Skin of body (tissue), 3 donors: ENCODE data around the gene FOCAD. TPM values are rescaled to one million over a fixed set of nuclear protein-coding genes. Genes with fewer than 3 reads are reported as not detected.

Experiments used
- DNase-seq: peaks from one replicate; lab custom pipeline; 2025; lab: John Stamatoyannopoulos, UW
- small RNA-seq: library from RNA; depleted of rRNA; stranded (forward); fragments of <200 nt; gene quantifications from one replicate; pipeline ENCODE3, GENCODE V24; 2014; ENCODE audit warnings: low replicate concordance
- total RNA-seq: library from RNA; depleted of rRNA; stranded (reverse); fragments of >200 nt; gene quantifications from one replicate; pipeline ENCODE4 v1.2.3, GENCODE V29; 2014

The FOCAD gene
- total RNA-seq, 1 donor from 2014 or later: 48.3 TPM

DNA sequence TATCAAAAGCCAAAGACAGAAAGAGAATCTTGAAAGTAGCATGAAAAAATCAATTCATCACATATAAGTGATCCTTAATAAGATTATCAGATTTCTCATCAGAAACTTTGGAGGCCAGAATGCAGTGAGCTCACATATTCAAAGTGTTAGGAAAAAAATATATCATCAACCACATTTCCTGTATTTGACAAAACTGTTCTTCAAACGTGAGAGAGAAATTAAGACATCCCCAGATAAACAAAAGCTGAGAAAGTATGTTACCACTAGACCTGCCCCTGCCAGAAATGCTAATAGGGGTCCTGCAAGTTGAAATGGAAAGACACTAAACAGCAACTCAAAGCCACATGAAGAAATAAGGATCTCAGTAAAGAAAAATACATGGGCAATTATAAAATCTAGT lies 317.5 kb downstream of the FOCAD start:
- DNase-seq: no peak

GRCh38 chr9:21002040-21002439 lies 318.0 kb downstream of the FOCAD start:
- DNase-seq: no peak

- no peak for DNase-seq
Measured at GRCh38 chr9:21015129-21015815, 331.2 kb downstream of the FOCAD start.

DNA sequence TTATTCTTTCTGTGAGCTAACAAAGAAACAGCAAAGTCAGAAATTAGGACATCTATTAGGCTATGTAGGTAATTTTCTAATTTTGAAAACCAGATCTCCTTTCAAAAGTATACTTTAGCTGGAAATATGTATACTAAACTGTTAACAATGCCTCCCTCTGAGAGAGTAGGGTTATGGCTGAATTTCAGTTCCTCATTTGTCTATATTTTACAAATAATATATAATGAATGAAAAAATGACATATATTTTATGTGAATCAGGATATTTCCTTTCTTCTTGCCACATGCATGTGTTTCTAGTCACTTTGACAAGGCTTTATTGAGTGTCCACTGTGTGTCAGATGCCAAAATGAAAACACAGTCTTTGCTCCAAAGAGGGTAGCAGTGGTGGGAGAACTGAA lies 331.9 kb downstream of the FOCAD start:
- no peak for DNase-seq

DNA sequence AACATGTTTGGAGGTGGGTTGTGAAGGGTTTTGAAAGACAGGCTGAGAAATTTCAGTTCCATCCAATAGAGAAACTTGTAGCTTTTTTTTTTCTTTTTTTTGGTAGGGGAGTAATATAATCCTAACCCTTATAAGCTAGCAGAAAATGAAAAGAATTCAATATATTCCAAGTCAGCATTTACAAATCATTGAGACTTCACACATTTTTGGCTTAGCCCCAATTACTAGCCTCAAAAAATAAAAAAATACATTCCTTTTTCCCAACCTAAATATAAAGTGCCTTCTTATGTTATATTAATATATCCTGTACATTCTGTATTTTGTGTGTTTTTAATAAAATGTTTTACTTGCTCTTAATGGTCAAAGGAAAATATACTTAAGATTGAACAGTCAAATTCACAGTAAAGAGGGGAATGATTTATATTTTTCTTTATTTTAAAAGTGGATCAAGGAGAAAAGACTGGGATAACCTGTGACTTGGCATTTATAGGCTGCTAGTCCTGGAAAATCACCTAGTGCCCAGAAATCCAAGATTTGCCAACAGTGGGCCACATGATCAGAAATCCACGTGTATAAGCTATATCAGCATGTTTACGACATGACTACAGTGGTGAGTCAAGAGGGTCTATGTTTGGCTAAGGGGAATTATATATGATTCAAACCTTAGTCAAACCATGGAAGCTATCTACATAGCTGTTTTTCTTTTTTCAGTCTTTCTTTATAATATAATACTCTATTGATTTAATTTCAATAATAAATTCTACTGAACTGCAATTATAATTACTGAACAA lies 332.8 kb downstream of the FOCAD start:
- DNase-seq: no peak

- no peak for DNase-seq
Measured at GRCh38 chr9:21018177-21018576, 334.1 kb downstream of the FOCAD start.

- DNase-seq: no peak
Measured at GRCh38 chr9:21023861-21024260, 339.8 kb downstream of the FOCAD start.

DNA sequence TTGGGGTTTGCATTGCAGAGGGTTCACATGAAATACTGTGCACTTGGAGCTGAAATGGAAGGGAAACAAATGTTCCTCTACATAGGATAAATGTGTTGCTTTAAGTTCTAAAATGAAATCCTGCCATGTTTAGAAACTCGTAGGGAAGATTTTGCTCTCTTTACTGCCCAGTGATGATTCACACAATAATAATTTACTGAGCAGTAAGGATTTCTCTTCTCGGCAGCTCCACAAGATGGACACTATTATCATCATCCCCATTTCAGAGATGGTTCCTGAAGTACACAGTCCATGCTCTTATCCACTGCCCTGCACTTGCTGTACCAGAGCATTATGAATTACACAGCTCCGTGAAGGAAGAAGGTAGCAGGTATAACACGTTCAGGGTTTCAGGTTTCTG lies 343.2 kb downstream of the FOCAD start:
- no peak for DNase-seq

DNA sequence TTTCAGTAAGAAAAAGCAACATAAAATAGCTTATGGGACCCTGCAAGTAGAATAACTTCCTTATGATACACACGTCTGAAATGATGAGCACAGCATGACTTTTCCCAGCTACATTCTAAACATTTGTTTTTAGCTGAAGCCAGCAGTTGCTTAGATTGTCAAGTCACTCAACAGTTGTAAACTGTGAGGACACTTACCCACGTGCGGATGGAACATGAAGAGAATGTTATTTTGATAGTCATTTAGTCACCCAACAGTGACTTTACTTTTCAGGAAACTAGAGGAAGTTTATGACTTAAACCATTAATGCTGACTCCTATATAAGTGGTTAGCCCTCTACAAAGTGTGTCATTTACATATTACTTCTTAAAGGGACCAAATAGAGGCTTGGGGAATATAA lies 344.4 kb downstream of the FOCAD start:
- DNase-seq: no peak

- DNase-seq: no peak
Measured at GRCh38 chr9:21029661-21030060, 345.6 kb downstream of the FOCAD start.

DNA sequence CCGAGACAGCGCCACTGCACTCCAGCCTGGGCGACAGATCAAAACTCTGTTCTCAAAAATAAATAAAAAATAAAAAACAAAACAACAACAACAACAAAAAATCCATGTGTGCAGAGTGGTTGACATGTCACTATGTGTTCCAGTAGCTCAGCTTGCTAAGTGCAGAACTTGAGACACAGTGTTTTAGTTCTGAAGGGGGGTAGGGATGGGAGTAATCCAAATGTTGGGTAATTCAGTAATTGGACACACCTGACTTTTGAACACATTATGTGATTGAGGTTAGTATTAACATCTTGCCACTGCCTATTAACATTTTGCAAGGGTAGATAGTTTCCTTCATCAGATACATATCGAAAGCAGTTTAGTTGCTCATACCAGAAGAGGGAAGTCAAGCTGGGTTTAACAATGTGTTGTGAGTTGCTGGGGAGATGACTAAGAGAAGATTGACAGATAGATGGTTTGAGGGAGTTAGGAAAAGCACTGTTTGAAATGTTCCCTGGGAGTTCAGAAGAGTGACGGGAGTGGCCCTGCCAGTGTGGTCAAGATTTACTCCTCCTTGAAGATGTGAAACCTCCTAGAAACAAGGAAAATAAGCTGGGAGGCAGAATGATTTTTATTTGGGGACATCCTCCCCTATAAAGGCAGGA lies 346.5 kb downstream of the FOCAD start:
- peak; percentile 19 for DNase-seq

- DNase-seq: no peak
Measured at GRCh38 chr9:21031091-21031807, 347.2 kb downstream of the FOCAD start, which contains the start of gene HACD4. TSS of gene HACD4 (minus strand) at chr9:21031640. CDS start at chr9:21031590, 50 bp downstream.

DNA sequence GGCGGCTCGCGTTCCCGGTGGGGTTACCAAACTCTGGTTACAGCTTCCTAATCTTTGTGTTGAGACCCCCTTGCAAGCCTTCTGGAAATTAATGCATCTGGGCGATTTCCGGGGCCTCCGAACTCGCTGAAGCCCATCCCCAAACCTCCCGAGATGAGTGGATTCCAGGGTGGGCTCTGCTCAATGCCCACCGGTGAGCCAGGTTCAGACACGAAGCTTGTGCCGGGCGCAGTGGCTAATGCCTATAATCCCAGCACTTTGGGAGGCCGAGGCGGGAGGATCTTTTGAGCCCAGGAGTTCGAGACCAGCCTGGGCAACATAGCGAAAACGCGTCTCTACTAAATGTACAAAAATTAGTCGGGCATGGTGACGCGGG lies 347.7 kb downstream of the FOCAD start:
- no peak for DNase-seq

DNA sequence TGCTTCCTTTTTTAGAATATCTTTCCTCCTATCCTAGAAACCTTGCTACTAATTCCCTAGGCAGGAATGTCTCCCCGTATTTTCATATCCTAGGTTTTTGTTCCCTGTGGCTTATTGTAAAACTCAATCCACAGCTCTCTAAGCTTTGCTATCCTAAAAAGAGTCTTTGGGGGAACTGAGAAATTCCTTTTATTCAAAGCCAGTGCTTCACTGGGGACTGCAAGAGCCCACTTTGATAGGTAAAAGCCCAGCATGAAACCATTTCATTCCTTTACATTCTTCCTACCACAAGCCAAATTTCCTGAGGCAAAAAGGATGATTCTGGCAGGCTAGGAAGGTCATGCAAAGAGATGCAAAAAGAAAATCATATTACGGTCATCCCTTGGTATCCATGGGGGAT lies 353.2 kb downstream of the FOCAD start:
- no peak for DNase-seq

DNA sequence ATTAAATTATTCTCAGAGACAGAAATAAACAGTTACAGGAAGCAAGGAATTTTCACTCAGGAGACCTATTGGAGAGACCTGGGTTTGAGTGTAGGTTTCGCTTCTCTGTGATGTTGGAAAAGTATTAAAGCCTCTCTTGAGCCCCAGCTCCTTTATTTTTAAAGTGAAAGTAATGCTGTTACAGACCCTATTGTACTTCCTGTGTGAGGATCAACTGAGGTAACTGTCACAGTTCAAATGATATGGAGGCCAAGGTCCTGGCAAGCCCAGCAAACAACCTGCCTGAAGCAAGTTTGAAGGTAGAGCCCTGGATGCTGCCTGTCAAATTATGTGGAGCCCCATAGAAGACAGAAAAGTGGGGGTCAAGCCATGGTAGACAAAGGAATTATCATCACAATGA lies 355.2 kb downstream of the FOCAD start:
- no peak for DNase-seq

- DNase-seq: no peak
Measured at GRCh38 chr9:21042466-21042865, 358.4 kb downstream of the FOCAD start.

- DNase-seq: no peak
Measured at GRCh38 chr9:21043841-21044240, 359.8 kb downstream of the FOCAD start.

Small RNA genes within 50 kb of the gene (small RNA-seq; reads per million reads assigned to genes)
- gene MIR491 (0.38 reads per million, percentile 46 among the genes with 10 or more reads in this experiment), gene SNORA30B (0.09 reads per million)

Other genes with a start within 250 kb of the FOCAD start
- 16.9 TPM for gene MLLT3, start 61.8 kb upstream of the FOCAD start, total RNA-seq